Keratinocyte (primary cell): Measurements from ENCODE around the gene HS3ST2. TPM values are rescaled to one million over a fixed set of nuclear protein-coding genes. Genes with fewer than 3 reads are reported as not detected.

Source experiments
- DNase-seq: peaks from one replicate; pipeline ENCODE4 v3.0.0-alpha.2; 2011; ENCODE audit warnings: low read depth, missing footprints, low spot score
- FAIRE-seq: peaks from 2 replicates; lab custom pipeline; 2011; peaks lifted over from hg19 to GRCh38; lab: Jason Lieb, UNC
- H2AFZ ChIP-seq: 2 replicates; pipeline ENCODE4 v1.6.0; 2012; ENCODE audit warnings: low read length, control low read depth, inconsistent platforms; ENCODE audit not compliant: control insufficient read depth
- H3K27ac ChIP-seq: 2 replicates; pipeline ENCODE4 v1.5.1; 2011; ENCODE audit warnings: low read length; ENCODE audit not compliant: control insufficient read depth, insufficient read depth
- H3K27me3 ChIP-seq: 3 replicates; pipeline ENCODE4 v1.6.0; 2011; ENCODE audit warnings: low read length; ENCODE audit not compliant: control insufficient read depth, insufficient read depth; ENCODE audit errors: extremely low read depth
- H3K36me3 ChIP-seq, 2 experiments: 2 replicates in 1 of 2; 3 replicates in 1 of 2; pipeline ENCODE4 v1.5.1; 2011; ENCODE audit warnings: low read length in 2 of 2, mild to moderate bottlenecking in 1 of 2; ENCODE audit not compliant: control insufficient read depth in 2 of 2, insufficient read depth in 2 of 2; ENCODE audit errors: extremely low read depth in 1 of 2
- H3K4me1 ChIP-seq: 3 replicates; pipeline ENCODE4 v1.5.1; 2011; ENCODE audit warnings: low read length; ENCODE audit not compliant: control insufficient read depth, insufficient read depth; ENCODE audit errors: extremely low read depth
- H3K4me2 ChIP-seq: 3 replicates; pipeline ENCODE4 v1.6.0; 2011; ENCODE audit warnings: low read depth, low read length; ENCODE audit not compliant: control insufficient read depth, insufficient read depth; ENCODE audit errors: extremely low read depth
- H3K4me3 ChIP-seq, 3 experiments: fragments of 200-600 bp in 1 of 3; sonication (generic) in 1 of 3; 2 replicates in 2 of 3; 3 replicates in 1 of 3; pipeline ENCODE4 v1.5.1; 2011 to 2016; ENCODE audit warnings: low read length in 3 of 3, mild to moderate bottlenecking in 3 of 3, control low read depth in 2 of 3, inconsistent platforms in 1 of 3, low read depth in 1 of 3, mixed read lengths in 1 of 3, mixed run types in 1 of 3, moderate library complexity in 1 of 3; ENCODE audit not compliant: control insufficient read depth in 2 of 3, insufficient read depth in 2 of 3; ENCODE audit errors: extremely low read depth in 1 of 3
- H3K79me2 ChIP-seq: 2 replicates; pipeline ENCODE4 v1.6.0; 2012; ENCODE audit warnings: low read length; ENCODE audit not compliant: control insufficient read depth, insufficient read depth
- H3K9ac ChIP-seq: 3 replicates; pipeline ENCODE4 v1.6.0; 2011; ENCODE audit warnings: low read length; ENCODE audit not compliant: control insufficient read depth, insufficient read depth; ENCODE audit errors: extremely low read depth
- H3K9me1 ChIP-seq: 3 replicates; pipeline ENCODE4 v1.6.0; 2011; ENCODE audit warnings: low read length; ENCODE audit not compliant: control insufficient read depth, insufficient read depth; ENCODE audit errors: extremely low read depth
- H3K9me3 ChIP-seq: 2 replicates; pipeline ENCODE4 v1.5.1; 2012; ENCODE audit warnings: low read depth, low read length; ENCODE audit not compliant: control insufficient read depth
- H4K20me1 ChIP-seq: 3 replicates; pipeline ENCODE4 v1.6.0; 2011; ENCODE audit warnings: low read length; ENCODE audit not compliant: control insufficient read depth, insufficient read depth; ENCODE audit errors: extremely low read depth
- EZH2 ChIP-seq: IDR thresholded peaks from one replicate; pipeline ENCODE4 v1.6.1; 2012; ENCODE audit warnings: inconsistent platforms, mild to moderate bottlenecking, low read length, moderate library complexity
- dilution Hi-C: fragments of 300-500 bp; cut with MboI; formaldehyde crosslinking; loops from one replicate; pipeline ENCODE4 v1.7.0; 2020; ENCODE audit warnings: low sequenced_read_pairs; ENCODE audit not compliant: extremely low pct_ligation_motif_present
- polyA plus RNA-seq, 5 experiments: library from polyadenylated mRNA; depleted of rRNA in 3 of 5; stranded (reverse) in 3 of 5; stranded (forward) in 1 of 5; unstranded in 1 of 5; fragments of >200 nt; gene quantifications; 1 replicate in 1 of 5; 2 replicates in 3 of 5; 3 replicates in 1 of 5; pipeline versions ENCODE4 v1.2.1 to v1.2.3, GENCODE V29; 2011 to 2012; ENCODE audit warnings: missing spikeins in 2 of 5, low read depth in 1 of 5, low replicate concordance in 1 of 5
- TF ChIP-seq, protein P1 (sequence below), 3 experiments: IDR thresholded peaks in 1 of 3; conservative IDR thresholded peaks in 1 of 3; optimal IDR thresholded peaks in 1 of 3; 2 replicates in 2 of 3; 3 replicates in 1 of 3; pipeline versions ENCODE3 to v1.5.1; 2011; ENCODE audit warnings: low read length in 3 of 3, mild to moderate bottlenecking in 3 of 3, moderate library complexity in 2 of 3, control low read depth in 1 of 3, inconsistent platforms in 1 of 3; ENCODE audit not compliant: insufficient read depth in 2 of 3; ENCODE audit errors: extremely low read depth in 1 of 3

The HS3ST2 gene
- polyA plus RNA-seq, 1 donor (not counting 4 experiments of a cell fraction or from before 2014, with no cell fraction given): 6.3 TPM

- no peak for DNase-seq
- H3K36me3 ChIP-seq: no peaks in the 10 kb centered on the region
- no peak overlapping the region for H2AFZ ChIP-seq
- no peak overlapping the region for H3K9ac ChIP-seq
- no peaks in the 10 kb centered on the region for H3K9me3 ChIP-seq
- H3K4me3 ChIP-seq: no peak overlapping the region
- no peaks in the 10 kb centered on the region for H3K9me1 ChIP-seq
- no peaks in the 10 kb centered on the region for H4K20me1 ChIP-seq
- no peak overlapping the region for H3K4me2 ChIP-seq
- TF ChIP-seq, protein P1, sequence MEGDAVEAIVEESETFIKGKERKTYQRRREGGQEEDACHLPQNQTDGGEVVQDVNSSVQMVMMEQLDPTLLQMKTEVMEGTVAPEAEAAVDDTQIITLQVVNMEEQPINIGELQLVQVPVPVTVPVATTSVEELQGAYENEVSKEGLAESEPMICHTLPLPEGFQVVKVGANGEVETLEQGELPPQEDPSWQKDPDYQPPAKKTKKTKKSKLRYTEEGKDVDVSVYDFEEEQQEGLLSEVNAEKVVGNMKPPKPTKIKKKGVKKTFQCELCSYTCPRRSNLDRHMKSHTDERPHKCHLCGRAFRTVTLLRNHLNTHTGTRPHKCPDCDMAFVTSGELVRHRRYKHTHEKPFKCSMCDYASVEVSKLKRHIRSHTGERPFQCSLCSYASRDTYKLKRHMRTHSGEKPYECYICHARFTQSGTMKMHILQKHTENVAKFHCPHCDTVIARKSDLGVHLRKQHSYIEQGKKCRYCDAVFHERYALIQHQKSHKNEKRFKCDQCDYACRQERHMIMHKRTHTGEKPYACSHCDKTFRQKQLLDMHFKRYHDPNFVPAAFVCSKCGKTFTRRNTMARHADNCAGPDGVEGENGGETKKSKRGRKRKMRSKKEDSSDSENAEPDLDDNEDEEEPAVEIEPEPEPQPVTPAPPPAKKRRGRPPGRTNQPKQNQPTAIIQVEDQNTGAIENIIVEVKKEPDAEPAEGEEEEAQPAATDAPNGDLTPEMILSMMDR (optimal IDR thresholded peaks at IDR 0.05 in 1 of 3, IDR thresholded peaks at IDR 0.05 in 1 of 3, conservative IDR thresholded peaks at IDR 0.05 in 1 of 3; ENCODE audit: extremely low read depth in 1 of 3, insufficient read depth in 2 of 3, low read length in 3 of 3): no peak
- no peak for TF ChIP-seq EZH2
- no peak overlapping the region for H3K27ac ChIP-seq
- no peaks in the 10 kb centered on the region for H3K79me2 ChIP-seq
- peaks cover 8% of the 10 kb centered on the region for H3K4me1 ChIP-seq
- dilution Hi-C loops: no loop called here
- peaks cover 9% of the 10 kb centered on the region for H3K27me3 ChIP-seq
- FAIRE-seq: no peak
Observed at GRCh38 chr16:22942811-22943210, 128.8 kb downstream of the HS3ST2 start.

- Histone ChIP-seq H3K9ac (no peak overlapping the region), H3K36me3 (no peaks in the 10 kb centered on the region), H3K9me1 (no peaks in the 10 kb centered on the region), H4K20me1 (no peaks in the 10 kb centered on the region), H3K27me3 (peaks cover 15% of the 10 kb centered on the region), H3K4me3 (no peak overlapping the region), H2AFZ (no peak overlapping the region), H3K4me1 (peaks cover 5% of the 10 kb centered on the region), H3K9me3 (no peaks in the 10 kb centered on the region), H3K79me2 (no peaks in the 10 kb centered on the region), H3K4me2 (no peak overlapping the region), H3K27ac (no peak overlapping the region)
- no peak for DNase-seq
- TF ChIP-seq, protein P1 (optimal IDR thresholded peaks at IDR 0.05 in 1 of 3, IDR thresholded peaks at IDR 0.05 in 1 of 3, conservative IDR thresholded peaks at IDR 0.05 in 1 of 3; ENCODE audit: extremely low read depth in 1 of 3, insufficient read depth in 2 of 3, low read length in 3 of 3): no peak
- no peak for TF ChIP-seq EZH2
- peak; percentile 53 for FAIRE-seq
- dilution Hi-C loops: no loop called here
Observed at GRCh38 chr16:22945361-22945760, 131.4 kb downstream of the HS3ST2 start.
